Neural crest cell (in vitro differentiated cells): ENCODE results near the gene ALS2CL. TPM values are rescaled to one million over a fixed set of nuclear protein-coding genes. Genes with fewer than 3 reads are reported as not detected.

Experiments used
- DNase-seq: peaks from one replicate; pipeline ENCODE4 v3.0.0; 2021; ENCODE audit warnings: low read depth, mixed read lengths, low spot score
- H3K27ac Mint-ChIP-seq: one replicate; pipeline ENCODE4 v1.8.0; 2021; ENCODE audit warnings: mild to moderate bottlenecking, mixed read lengths; ENCODE audit not compliant: unreplicated experiment
- H3K27me3 Mint-ChIP-seq: 2 replicates; pipeline ENCODE4 v1.8.0; 2021; ENCODE audit warnings: low read depth, mild to moderate bottlenecking, mixed read lengths
- H3K36me3 Mint-ChIP-seq: 2 replicates; pipeline ENCODE4 v1.8.0; 2021; ENCODE audit warnings: low read depth, mild to moderate bottlenecking, mixed read lengths
- H3K4me1 Mint-ChIP-seq: 2 replicates; pipeline ENCODE4 v1.8.0; 2021; ENCODE audit warnings: mixed read lengths
- H3K4me3 Mint-ChIP-seq: one replicate; pipeline ENCODE4 v1.8.0; 2021; ENCODE audit warnings: mild to moderate bottlenecking, mixed read lengths
- H3K9me3 Mint-ChIP-seq: 2 replicates; pipeline ENCODE4 v1.8.0; 2021; ENCODE audit warnings: mixed read lengths
- CTCF ChIP-seq: fragments of 200-600 bp; sonication (generic); conservative IDR thresholded peaks from 2 replicates; pipeline ENCODE4 v1.5.0; 2021; ENCODE audit warnings: antibody characterized with exemption, mild to moderate bottlenecking
- total RNA-seq: library from RNA; stranded (reverse); gene quantifications from 2 replicates; pipeline ENCODE4 v1.2.1, GENCODE V29; 2021

ALS2CL gene
- total RNA-seq, 1 donor from 2014 or later = 0.26 TPM

- no peak for TF ChIP-seq CTCF
- H3K9me3 Mint-ChIP-seq = no peaks in the 10 kb centered on the region
- no peaks in the 10 kb centered on the region for H3K27me3 Mint-ChIP-seq
- DNase-seq = no peak
- H3K36me3 Mint-ChIP-seq = no peaks in the 10 kb centered on the region
- H3K4me3 Mint-ChIP-seq = no peak overlapping the region
- H3K4me1 Mint-ChIP-seq = no peaks in the 10 kb centered on the region
- peak overlapping the region; percentile 97 for H3K27ac Mint-ChIP-seq
Measured at GRCh38 chr3:46676601-46677410, 16.7 kb downstream of the ALS2CL start.

- no peaks in the 10 kb centered on the region for H3K9me3 Mint-ChIP-seq
Measured at GRCh38 chr3:46675843-46676567, 17.5 kb downstream of the ALS2CL start.

GRCh38 chr3:46675426-46675825 is 18.1 kb downstream of the ALS2CL start:
- H3K27ac Mint-ChIP-seq = no peak overlapping the region
- H3K4me1 Mint-ChIP-seq = no peaks in the 10 kb centered on the region
- H3K9me3 Mint-ChIP-seq = no peaks in the 10 kb centered on the region
- H3K27me3 Mint-ChIP-seq = no peaks in the 10 kb centered on the region
- no peak for TF ChIP-seq CTCF
- no peak for DNase-seq
- H3K4me3 Mint-ChIP-seq = no peak overlapping the region
- H3K36me3 Mint-ChIP-seq = no peaks in the 10 kb centered on the region

More at GRCh38 chr3:46675843-46676567, 17.5 kb downstream of the ALS2CL start:
- Mint-ChIP-seq H3K27ac (no peak overlapping the region), H3K36me3 (no peaks in the 10 kb centered on the region), H3K4me1 (no peaks in the 10 kb centered on the region), H3K27me3 (no peaks in the 10 kb centered on the region), H3K4me3 (no peak overlapping the region)
- DNase-seq = no peak
- TF ChIP-seq CTCF = no peak

- TF ChIP-seq CTCF = peak; percentile 34
- no peak overlapping the region for H3K27ac Mint-ChIP-seq
- H3K9me3 Mint-ChIP-seq = no peaks in the 10 kb centered on the region
- no peak for DNase-seq
- H3K36me3 Mint-ChIP-seq = no peaks in the 10 kb centered on the region
- no peaks in the 10 kb centered on the region for H3K27me3 Mint-ChIP-seq
- no peak overlapping the region for H3K4me3 Mint-ChIP-seq
- H3K4me1 Mint-ChIP-seq = no peaks in the 10 kb centered on the region
Measured at GRCh38 chr3:46674031-46674845, 19.2 kb downstream of the ALS2CL start.

- H3K4me1 Mint-ChIP-seq = no peaks in the 10 kb centered on the region
- no peak overlapping the region for H3K4me3 Mint-ChIP-seq
- H3K36me3 Mint-ChIP-seq = no peaks in the 10 kb centered on the region
- no peaks in the 10 kb centered on the region for H3K27me3 Mint-ChIP-seq
- H3K9me3 Mint-ChIP-seq = no peaks in the 10 kb centered on the region
- DNase-seq = no peak
- no peak overlapping the region for H3K27ac Mint-ChIP-seq
- no peak for TF ChIP-seq CTCF
Measured at GRCh38 chr3:46673151-46674030, 20.1 kb downstream of the ALS2CL start.
